Measurements from ENCODE around the gene FADS2. TPM values are rescaled to one million over a fixed set of nuclear protein-coding genes. Genes with fewer than 3 reads are reported as not detected.

The FADS2 gene
- total and polyA plus RNA-seq, 2 experiments from 2014 or later, result 124 to 392 TPM

- TF ChIP-seq ZNF331 (CRISPR knock-in tag; IDR thresholded peaks at IDR 0.05; ENCODE audit: low read depth), result no peak
- TF ChIP-seq, protein P1, sequence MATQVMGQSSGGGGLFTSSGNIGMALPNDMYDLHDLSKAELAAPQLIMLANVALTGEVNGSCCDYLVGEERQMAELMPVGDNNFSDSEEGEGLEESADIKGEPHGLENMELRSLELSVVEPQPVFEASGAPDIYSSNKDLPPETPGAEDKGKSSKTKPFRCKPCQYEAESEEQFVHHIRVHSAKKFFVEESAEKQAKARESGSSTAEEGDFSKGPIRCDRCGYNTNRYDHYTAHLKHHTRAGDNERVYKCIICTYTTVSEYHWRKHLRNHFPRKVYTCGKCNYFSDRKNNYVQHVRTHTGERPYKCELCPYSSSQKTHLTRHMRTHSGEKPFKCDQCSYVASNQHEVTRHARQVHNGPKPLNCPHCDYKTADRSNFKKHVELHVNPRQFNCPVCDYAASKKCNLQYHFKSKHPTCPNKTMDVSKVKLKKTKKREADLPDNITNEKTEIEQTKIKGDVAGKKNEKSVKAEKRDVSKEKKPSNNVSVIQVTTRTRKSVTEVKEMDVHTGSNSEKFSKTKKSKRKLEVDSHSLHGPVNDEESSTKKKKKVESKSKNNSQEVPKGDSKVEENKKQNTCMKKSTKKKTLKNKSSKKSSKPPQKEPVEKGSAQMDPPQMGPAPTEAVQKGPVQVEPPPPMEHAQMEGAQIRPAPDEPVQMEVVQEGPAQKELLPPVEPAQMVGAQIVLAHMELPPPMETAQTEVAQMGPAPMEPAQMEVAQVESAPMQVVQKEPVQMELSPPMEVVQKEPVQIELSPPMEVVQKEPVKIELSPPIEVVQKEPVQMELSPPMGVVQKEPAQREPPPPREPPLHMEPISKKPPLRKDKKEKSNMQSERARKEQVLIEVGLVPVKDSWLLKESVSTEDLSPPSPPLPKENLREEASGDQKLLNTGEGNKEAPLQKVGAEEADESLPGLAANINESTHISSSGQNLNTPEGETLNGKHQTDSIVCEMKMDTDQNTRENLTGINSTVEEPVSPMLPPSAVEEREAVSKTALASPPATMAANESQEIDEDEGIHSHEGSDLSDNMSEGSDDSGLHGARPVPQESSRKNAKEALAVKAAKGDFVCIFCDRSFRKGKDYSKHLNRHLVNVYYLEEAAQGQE (IDR thresholded peaks at IDR 0.05; ENCODE audit: unreplicated experiment), result no peak
- no peak for TF ChIP-seq EZH2 (IDR thresholded peaks at IDR 0.05; ENCODE audit: low read depth, unreplicated experiment)
- TF ChIP-seq CTCF (conservative IDR thresholded peaks at IDR 0.05; ENCODE audit: low read depth in 2 of 2), result no peak
These were observed 14.4 kb downstream of the FADS2 start (continued) for GRCh38 chr11:61842528-61842820.

DNA sequence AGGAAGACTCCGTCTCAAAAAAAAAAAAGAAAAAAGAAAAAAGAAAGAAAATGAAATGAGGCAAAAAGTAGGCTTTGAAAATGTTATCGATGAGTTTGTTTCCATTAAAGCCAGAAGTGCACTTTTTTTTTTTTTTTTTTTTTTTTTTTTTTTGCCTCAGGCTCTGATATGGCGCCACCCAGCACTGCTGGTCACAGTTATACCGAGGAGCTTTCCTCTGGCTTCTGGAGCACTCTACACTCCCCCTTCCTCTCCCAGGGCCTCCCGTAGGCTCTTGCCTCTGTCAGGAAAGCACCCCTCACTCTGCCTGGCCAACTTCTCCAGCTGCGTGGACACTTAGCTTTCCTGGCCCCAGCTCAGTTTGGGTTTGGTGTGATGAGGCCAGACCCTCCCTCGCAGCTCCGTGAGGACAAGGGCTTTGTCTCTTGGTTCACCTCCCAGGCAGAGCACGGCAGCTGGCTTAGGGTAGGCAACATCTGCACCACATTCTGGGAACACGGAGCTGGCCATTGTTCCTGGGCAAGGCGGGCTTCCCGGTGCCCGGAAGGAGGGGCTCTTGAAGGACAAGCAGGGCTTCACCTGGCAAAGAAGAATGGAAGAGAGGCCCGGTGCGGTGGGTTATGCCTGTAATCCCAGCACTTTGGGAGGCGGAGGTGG is 16.9 kb downstream of the FADS2 start:
- Histone ChIP-seq H3K79me2 (replicated peaks; ENCODE audit: insufficient read depth) (peaks cover 20% of the 10 kb centered on the region), H3K9me2 (ENCODE audit: insufficient read depth) (no peaks in the 10 kb centered on the region), H3K27me3 (ENCODE audit: insufficient read depth) (no peaks in the 10 kb centered on the region), H3K4me3 (no peak overlapping the region), H3F3A (replicated peaks; ENCODE audit: low read depth) (peaks cover 26% of the 10 kb centered on the region; the same call in 1 of the 2 replicates), H4K20me1 (replicated peaks; ENCODE audit: insufficient read depth) (peaks cover 34% of the 10 kb centered on the region), H3K4me1 (ENCODE audit: insufficient read depth) (no peaks in the 10 kb centered on the region), H3K4me2 (no peak overlapping the region), H3K36me3 (ENCODE audit: insufficient read depth) (peaks cover 72% of the 10 kb centered on the region), H3K27ac (ENCODE audit: low read depth) (peak overlapping the region; percentile 39; the same call in 1 of the 2 replicates), H2AFZ (no peak overlapping the region)
- Mint-ChIP-seq H3K4me3 (no peak overlapping the region), H3K9me3 (no peaks in the 10 kb centered on the region), H3K4me1 (peaks cover 2% of the 10 kb centered on the region; the same call in 2 of the 3 replicates), H3K27me3 (ENCODE audit: insufficient read depth, low read depth, poor library complexity) (peaks cover 7% of the 10 kb centered on the region), H3K36me3 (ENCODE audit: low read depth) (peaks cover 98% of the 10 kb centered on the region), H3K27ac (peak overlapping the region; percentile 77)
- DNase-seq (ENCODE audit: low spot score) (no peak), ATAC-seq (peak; percentile 72)
- TF ChIP-seq ZNF462 (CRISPR knock-in tag; IDR thresholded peaks at IDR 0.05), result no peak
- TF ChIP-seq ETS1 (IDR thresholded peaks at IDR 0.05), result no peak
- no peak for TF ChIP-seq POLR2AphosphoS5 (IDR thresholded peaks at IDR 0.05; ENCODE audit: low read depth)
- TF ChIP-seq NANOG (IDR thresholded peaks at IDR 0.05; ENCODE audit: borderline replicate concordance), result no peak
- no peak for TF ChIP-seq CREB1 (CRISPR knock-in tag; IDR thresholded peaks at IDR 0.05; ENCODE audit: low read depth)
- TF ChIP-seq EZH2 (IDR thresholded peaks at IDR 0.05; ENCODE audit: low read depth, unreplicated experiment), result no peak
- TF ChIP-seq EZH2phosphoT487 (IDR thresholded peaks at IDR 0.05; ENCODE audit: unreplicated experiment), result no peak
- no peak for TF ChIP-seq STAT1 (IDR thresholded peaks at IDR 0.05; ENCODE audit: unreplicated experiment)
- TF ChIP-seq JUNB (IDR thresholded peaks at IDR 0.05; ENCODE audit: unreplicated experiment), result no peak
- no peak for TF ChIP-seq ZNF114 (CRISPR knock-in tag; IDR thresholded peaks at IDR 0.05)
